Spleen (tissue), 11 donors: ENCODE measurements around the gene ZNF439. TPM values are rescaled to one million over a fixed set of nuclear protein-coding genes. Genes with fewer than 3 reads are reported as not detected.
"Not testable (repeated sequence)": the region's sequence is repeated elsewhere in the genome, so short reads cannot be mapped to it uniquely, and the experiment has no call there.

Experiments used
- DNase-seq: peaks from one replicate; pipeline ENCODE4 v3.0.0-alpha.2; 2020
- H3K27ac ChIP-seq, 8 donors: fragments of 200-600 bp; sonication (generic) in 7 of 8; 1 replicate in 4 of 8; 2 replicates in 4 of 8; pipeline versions ENCODE4 v1.5.0 to v1.8.0; 2016 to 2021; ENCODE audit warnings: inconsistent platforms in 4 of 8, mild to moderate bottlenecking in 4 of 8, moderate library complexity in 1 of 8
- H3K27me3 ChIP-seq, 7 donors: fragments of 200-600 bp; sonication (generic) in 6 of 7; replicated peaks in 1 of 7; 1 replicate in 4 of 7; 2 replicates in 3 of 7; pipeline versions ENCODE4 v1.5.0 to v1.8.0; 2016 to 2021; ENCODE audit warnings: inconsistent platforms in 3 of 7, mild to moderate bottlenecking in 1 of 7
- H3K36me3 ChIP-seq, 6 donors: fragments of 200-600 bp; sonication (generic) in 5 of 6; 1 replicate in 4 of 6; 2 replicates in 2 of 6; pipeline versions ENCODE4 v1.5.0 to v1.8.0; 2016 to 2021; ENCODE audit warnings: inconsistent platforms in 2 of 6
- H3K4me1 ChIP-seq, 6 donors: fragments of 200-600 bp; sonication (generic) in 5 of 6; 1 replicate in 3 of 6; 2 replicates in 3 of 6; pipeline versions ENCODE4 v1.5.0 to v1.8.0; 2016 to 2021; ENCODE audit warnings: inconsistent platforms in 3 of 6
- H3K4me3 ChIP-seq, 8 donors: fragments of 200-600 bp; sonication (generic) in 7 of 8; 1 replicate in 4 of 8; 2 replicates in 4 of 8; pipeline versions ENCODE4 v1.5.0 to v1.8.0; 2016 to 2021; ENCODE audit warnings: inconsistent platforms in 4 of 8, mild to moderate bottlenecking in 4 of 8, moderate library complexity in 2 of 8
- H3K9me3 ChIP-seq, 8 donors: fragments of 200-600 bp; sonication (generic) in 7 of 8; 1 replicate in 4 of 8; 2 replicates in 4 of 8; pipeline versions ENCODE4 v1.5.0 to v1.8.0; 2016 to 2021; ENCODE audit warnings: inconsistent platforms in 4 of 8
- CTCF ChIP-seq, 11 experiments: fragments of 200-600 bp in 7 of 11; fragments of 450-650 bp in 4 of 11; sonication (generic) in 4 of 11; IDR thresholded peaks in 8 of 11; conservative IDR thresholded peaks in 3 of 11; 1 replicate in 7 of 11; 2 replicates in 4 of 11; pipeline versions ENCODE4 v1.4.0 to v1.8.0; 2016 to 2021; ENCODE audit warnings: antibody characterized with exemption in 11 of 11, inconsistent platforms in 4 of 11, mild to moderate bottlenecking in 1 of 11
- POLR2A ChIP-seq, 3 donors: fragments of 450-650 bp; IDR thresholded peaks; one replicate each; pipeline ENCODE4 v1.5.1; 2017; ENCODE audit warnings: antibody characterized with exemption in 3 of 3, mild to moderate bottlenecking in 1 of 3
- POLR2AphosphoS5 ChIP-seq, 3 donors: sonication (generic); formaldehyde crosslinking; IDR thresholded peaks; one replicate each; pipeline ENCODE4 v1.5.1; 2017; ENCODE audit warnings: antibody characterized with exemption in 3 of 3
- WGBS, 5 donors: extraction: QIAGEN DNeasy Blood & Tissue Kit in 3 of 5; methylation state at CpG; one replicate each; pipeline versions ENCODE4 v1.1.5 to v1.1.7; 2013 to 2018; 5-methylcytosine and 5-hydroxymethylcytosine counted together
- intact Hi-C: fragments of 100-400 bp; cut with DNase I; formaldehyde crosslinking; loops from one replicate; pipeline ENCODE4 v1.15.0; 2023; ENCODE audit warnings: low total_unique reads
- polyA plus RNA-seq, 3 donors: library from polyadenylated mRNA; stranded (reverse); fragments of 200-250 nt; gene quantifications; one replicate each; pipeline ENCODE4 v1.2.1, GENCODE V29; 2013
- total RNA-seq, 7 donors: library from RNA; depleted of rRNA in 3 of 7; stranded (reverse); fragments of >200 nt in 3 of 7; fragmentation: NEBNext Ultra II Directional in 4 of 7; extraction: Animal tissue kit (Norgen Biotek cat#: 25700) in 4 of 7; gene quantifications; one replicate each; pipeline versions ENCODE4 v1.1.0 to v1.2.1, GENCODE V29; 2016 to 2021
- donor health status: healthy with polysubstance abuse.
- donor health status: DM: no; HTN: no; CAD: no; lungs with moderate emphysema.
- donor health status: DM: no; HTN: no; CAD: no.
- donor health status: Bipolar disorder and iron deficiency.
- donor health status: healthy.
- donor health status: DM: no; HTN: no; CAD: no.
- donor health status: DM: yes; HTN: yes; CAD: no.

Gene ZNF439
- total and polyA plus RNA-seq, 10 donors: 10.2 to 19.4 (median 15.7) TPM

- Histone ChIP-seq H3K4me1 (peaks cover 5 to 30% (median 23%) of the 10 kb centered on the region in 6 donors), H3K27ac (peak overlapping the region; percentile 70 to 92 (median 88)), H3K4me3 (peak overlapping the region; percentile 75 to 96 (median 78)), H3K9me3 (peaks cover 0 to 16% (median 11%) of the 10 kb centered on the region in 8 donors), H3K36me3 (no peaks in the 10 kb centered on the region), H3K27me3 (no peaks in the 10 kb centered on the region)
- TF ChIP-seq CTCF (IDR thresholded peaks at IDR 0.05 in 8 of 11, conservative IDR thresholded peaks at IDR 0.05 in 3 of 11) (no peak), POLR2A (IDR thresholded peaks at IDR 0.05) (no peak), POLR2AphosphoS5 (IDR thresholded peaks at IDR 0.05) (no peak)
- no peak for DNase-seq
- intact Hi-C loops: no loop called here
- WGBS, 5 donors: 2 to 15% (median 6%) methylated on average over 6 of the region's 6 CpGs
Measured at GRCh38 chr19:11813703-11814028, 34.9 kb upstream of the ZNF439 start.

GRCh38 chr19:11814029-11814699 is 34.4 kb upstream of the ZNF439 start, which contains the start of gene ZNF440:
ZNF440 (plus strand) TSS chr19:11814273; CDS start chr19:11814448, 175 bp downstream.
- TF ChIP-seq CTCF (IDR thresholded peaks at IDR 0.05 in 8 of 11, conservative IDR thresholded peaks at IDR 0.05 in 3 of 11) (peak in 2 of 11 experiments; percentile 7 to 29), POLR2A (IDR thresholded peaks at IDR 0.05) (peak in 1 of 3 donors; percentile 14), POLR2AphosphoS5 (IDR thresholded peaks at IDR 0.05) (peak; percentile 91 to 94 (median 93))
- Histone ChIP-seq H3K36me3 (peaks cover 0 to 4% (median 0%) of the 10 kb centered on the region in 6 donors), H3K4me1 (peaks cover 5 to 30% (median 23%) of the 10 kb centered on the region in 6 donors), H3K27ac (peak within 1 kb of the TSS; percentile 70 to 92 (median 88)), H3K27me3 (no peaks in the 10 kb centered on the region), H3K9me3 (peaks cover 0 to 12% (median 6%) of the 10 kb centered on the region in 8 donors), H3K4me3 (peak within 1 kb of the TSS; percentile 75 to 96 (median 78))
- WGBS, 5 donors: 0 to 1% (median 0%) methylated on average over 22 to 55 of the region's 55 CpGs
- DNase-seq: peak; percentile 97
- intact Hi-C loops: no loop called here

DNA sequence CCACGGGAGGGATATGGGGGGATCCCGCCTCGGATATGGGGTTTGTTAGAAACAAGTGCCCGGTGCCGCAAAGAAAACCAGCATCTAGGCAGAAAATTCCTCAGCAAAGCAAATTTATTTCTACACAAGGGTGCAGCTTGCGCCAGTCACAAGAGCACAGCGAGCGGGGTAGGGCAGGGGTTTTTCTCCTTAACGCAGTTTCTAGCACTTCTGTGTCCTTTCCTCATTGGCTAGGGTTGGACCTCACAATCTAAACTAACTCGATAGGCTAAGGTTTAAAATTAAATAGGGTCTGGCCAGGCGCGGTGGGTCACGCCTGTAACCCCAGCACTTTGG is 33.9 kb upstream of the ZNF439 start:
- TF ChIP-seq POLR2AphosphoS5 (IDR thresholded peaks at IDR 0.05): no peak
- no peak for TF ChIP-seq CTCF (IDR thresholded peaks at IDR 0.05 in 8 of 11, conservative IDR thresholded peaks at IDR 0.05 in 3 of 11)
- TF ChIP-seq POLR2A (IDR thresholded peaks at IDR 0.05): no peak
- intact Hi-C loops: no loop called here
- H3K4me3 ChIP-seq: peak overlapping the region; percentile 75 to 96 (median 78)
- H3K27me3 ChIP-seq: no peaks in the 10 kb centered on the region
- H3K9me3 ChIP-seq: peaks cover 0 to 7% (median 2%) of the 10 kb centered on the region in 8 donors
- H3K4me1 ChIP-seq: peaks cover 5 to 30% (median 23%) of the 10 kb centered on the region in 6 donors
- H3K27ac ChIP-seq: peak overlapping the region in 7 of 8 donors; percentile 80 to 92 (median 89)
- 10 to 21% (median 11%) methylated on average over 12 to 13 of the region's 13 CpGs for WGBS, 5 donors
- peaks cover 0 to 9% (median 0%) of the 10 kb centered on the region in 6 donors for H3K36me3 ChIP-seq
- DNase-seq: no peak

DNA sequence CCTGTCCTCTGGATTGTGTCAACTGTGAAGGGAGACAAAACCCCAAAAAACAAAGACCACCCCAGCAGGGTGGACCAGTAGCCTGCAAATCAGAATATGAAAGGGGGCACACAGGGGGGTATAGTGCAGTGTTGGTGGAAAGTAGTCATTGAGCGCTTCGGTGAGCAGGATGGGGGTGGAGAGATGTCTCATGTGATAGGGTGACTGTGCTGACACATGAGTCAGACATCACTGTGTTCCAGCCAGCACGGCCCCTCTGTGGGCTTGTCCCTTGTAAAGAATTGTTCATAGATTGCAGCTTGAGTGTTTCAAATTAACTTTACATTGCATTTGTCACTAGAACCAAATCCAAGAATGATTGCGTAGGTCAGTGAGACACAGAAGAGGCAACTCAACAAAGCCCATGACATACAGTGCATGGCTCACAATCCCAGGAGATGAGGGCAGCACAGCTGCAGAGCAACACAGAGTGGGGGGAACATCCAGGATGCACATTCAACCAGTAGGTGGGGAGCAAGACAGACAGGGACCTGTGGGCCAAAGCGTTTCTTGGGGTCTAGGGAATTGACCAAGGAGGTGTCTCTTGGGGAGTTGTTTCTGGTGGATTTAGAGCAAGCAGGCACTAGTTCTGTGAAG is 26.9 kb upstream of the ZNF439 start:
- H3K36me3 ChIP-seq: peaks cover 0 to 44% (median 4%) of the 10 kb centered on the region in 6 donors
- WGBS, 5 donors: 73 to 99% (median 89%) methylated on average over 5 of the region's 5 CpGs
- no peak overlapping the region for H3K4me3 ChIP-seq
- H3K4me1 ChIP-seq: no peaks in the 10 kb centered on the region
- H3K27ac ChIP-seq: no peak overlapping the region
- no peak for DNase-seq
- intact Hi-C loops: no loop called here
- H3K9me3 ChIP-seq: peaks cover 0 to 52% (median 19%) of the 10 kb centered on the region in 8 donors
- no peaks in the 10 kb centered on the region for H3K27me3 ChIP-seq
- no peak for TF ChIP-seq POLR2A (IDR thresholded peaks at IDR 0.05)
- no peak for TF ChIP-seq CTCF (IDR thresholded peaks at IDR 0.05 in 8 of 11, conservative IDR thresholded peaks at IDR 0.05 in 3 of 11)
- TF ChIP-seq POLR2AphosphoS5 (IDR thresholded peaks at IDR 0.05): no peak

DNA sequence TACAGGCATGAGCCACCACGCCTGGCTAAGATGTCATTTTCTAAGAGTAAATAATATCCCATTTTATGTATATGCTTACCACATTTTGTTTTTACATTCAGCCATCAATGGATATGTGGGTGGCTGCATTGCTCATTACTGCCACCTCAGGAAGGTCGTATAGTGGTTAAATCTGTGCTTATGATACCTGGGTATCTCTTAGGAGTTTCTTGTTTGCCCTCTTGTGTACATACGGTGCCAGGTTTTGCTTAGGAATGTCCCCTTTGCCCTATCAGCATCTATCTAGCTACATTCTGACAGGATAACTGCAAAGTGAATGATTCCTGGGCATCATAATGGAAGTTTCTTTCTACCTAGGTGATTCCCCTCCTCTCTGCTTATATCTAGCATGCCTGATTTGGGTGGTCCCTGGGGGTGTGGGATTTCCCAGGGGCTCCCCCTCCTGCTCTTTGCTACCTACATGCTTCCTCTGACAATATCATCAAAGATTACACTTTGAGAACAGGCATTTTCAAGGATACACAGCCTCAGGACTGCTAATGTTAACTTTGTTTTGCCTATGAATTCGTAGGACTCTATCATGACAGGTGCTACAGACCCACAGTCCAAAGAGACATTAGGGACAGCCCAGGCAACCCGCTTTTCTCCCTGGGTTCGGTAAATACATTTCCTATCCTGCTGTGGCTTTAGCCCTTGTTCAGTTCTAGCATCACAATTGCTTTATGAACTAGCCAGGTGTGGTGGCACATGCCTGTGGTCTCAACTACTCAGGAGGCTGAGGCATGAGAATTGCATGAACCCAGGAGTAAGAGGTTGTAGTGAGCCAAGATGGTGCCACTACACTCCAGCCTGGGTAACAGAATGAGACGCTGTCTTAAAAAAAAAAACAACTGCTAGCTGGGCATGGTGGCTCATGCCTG is 19.3 kb upstream of the ZNF439 start:
- Histone ChIP-seq H3K36me3 (peaks cover 18 to 86% (median 35%) of the 10 kb centered on the region in 6 donors), H3K9me3 (peaks cover 16 to 100% (median 89%) of the 10 kb centered on the region in 8 donors)
- H3K4me1 ChIP-seq, DNase-seq, H3K27ac ChIP-seq, H3K27me3 ChIP-seq, H3K4me3 ChIP-seq, intact Hi-C loops: not testable (repeated sequence)
- WGBS, 5 donors: 87 to 93% (median 89%) methylated on average over 7 of the region's 7 CpGs
